Measurements from ENCODE around the gene LRP2. TPM values are rescaled to one million over a fixed set of nuclear protein-coding genes. Genes with fewer than 3 reads are reported as not detected.

Gene LRP2
- total and polyA plus RNA-seq, 10 of the 15 experiments (the other 5 are each of a cell fraction or from before 2014, with no cell fraction given): 0.01 to 0.19 (median 0.06) TPM; not detected in 5

- no TSS peak for BruUV-seq (replicated peaks)
- intact Hi-C loops (cut with micrococcal nuclease; ENCODE audit: unreplicated experiment) (no loop called here), in situ Hi-C loops (cut with MboI) (no loop called here)
- ChIA-PET SMC1A (ENCODE audit: uncharacterized antibody, unreplicated experiment) (interaction anchor here (0.5 to 0.8 kb wide), 2 partner anchors 19 to 92 kb away, joined by 3 read pairs; no protein-coding TSS in a partner anchor), RAD21 (ENCODE audit: unreplicated experiment) (no interaction called here), POLR2A (no interaction called here), CTCF (interaction anchor here (1.0 to 1.6 kb wide), 2 partner anchors 12 to 69 kb away, joined by 3 read pairs; no protein-coding TSS in a partner anchor)
- no peak for DNase-seq (ENCODE audit: low read depth, low spot score)
- H3K4me3 ChIP-seq: no peak overlapping the region
- H3K36me3 ChIP-seq (ENCODE audit: control insufficient read depth in 2 of 2, insufficient read depth in 2 of 2, low read length in 1 of 2): no peaks in the 10 kb centered on the region
- H3K9me3 ChIP-seq (replicated peaks; ENCODE audit: control insufficient read depth, insufficient read depth, low read length): no peaks in the 10 kb centered on the region
- 62% methylated on average over 3 of the region's 3 CpGs for WGBS (ENCODE audit: insufficient coverage, insufficient replicate concordance, low lambda C conversion rate, missing lambda C conversion rate)
- no peak overlapping the region for H3K4me2 ChIP-seq (ENCODE audit: control insufficient read depth, insufficient read depth)
- no peaks in the 10 kb centered on the region; a peak in 1 of 4 replicates for H3K27me3 ChIP-seq (replicated peaks in 1 of 2; ENCODE audit: control insufficient read depth in 2 of 2, insufficient read depth in 2 of 2, low read length in 1 of 2)
- H3K4me1 ChIP-seq (ENCODE audit: control insufficient read depth, insufficient read depth, low read length): no peaks in the 10 kb centered on the region
- H4K20me1 ChIP-seq (ENCODE audit: control insufficient read depth, insufficient read depth): no peaks in the 10 kb centered on the region
- H2AFZ ChIP-seq (ENCODE audit: control insufficient read depth, low read depth, low read length): no peak overlapping the region
- H3K27ac ChIP-seq (ENCODE audit: control insufficient read depth, insufficient read depth): no peak overlapping the region
- no peak for ATAC-seq
- FAIRE-seq: no peak
- H3K9ac ChIP-seq (ENCODE audit: control insufficient read depth, insufficient read depth, low read length): no peak overlapping the region
- H3K79me2 ChIP-seq (ENCODE audit: control insufficient read depth, insufficient read depth, low read length): no peaks in the 10 kb centered on the region
- no peak for TF ChIP-seq RELA (IDR thresholded peaks at IDR 0.05; ENCODE audit: borderline replicate concordance, partially characterized antibody)
- TF ChIP-seq ETV6 (conservative IDR thresholded peaks at IDR 0.05 in 1 of 2, IDR thresholded peaks at IDR 0.05 in 1 of 2; ENCODE audit: borderline replicate concordance in 1 of 2, low read depth in 1 of 2): no peak
- no peak for TF ChIP-seq EED (IDR thresholded peaks at IDR 0.05; ENCODE audit: low read depth)
- TF ChIP-seq ZNF687 (IDR thresholded peaks at IDR 0.05): no peak
- TF ChIP-seq POLR2AphosphoS5 (IDR thresholded peaks at IDR 0.05; ENCODE audit: low read length): no peak
- no peak for TF ChIP-seq ZNF592 (IDR thresholded peaks at IDR 0.05)
- TF ChIP-seq ZBTB33 (IDR thresholded peaks at IDR 0.05): no peak
- TF ChIP-seq NR2C1 (IDR thresholded peaks at IDR 0.05): no peak
- TF ChIP-seq HSF1 (IDR thresholded peaks at IDR 0.05; ENCODE audit: low read depth, low read length): no peak
- TF ChIP-seq SIX5 (IDR thresholded peaks at IDR 0.05; ENCODE audit: low read depth, low read length, severe bottlenecking): no peak
- no peak for TF ChIP-seq CHD4 (IDR thresholded peaks at IDR 0.05)
- TF ChIP-seq MEF2B (IDR thresholded peaks at IDR 0.05; ENCODE audit: partially characterized antibody, poor library complexity, severe bottlenecking): no peak
These were observed 161.6 kb downstream of the LRP2 start for GRCh38 chr2:169200756-169201155.

All from GM12878 (cell line).